Osteocyte (in vitro differentiated cells): ENCODE data around the gene CLSTN3. TPM values are rescaled to one million over a fixed set of nuclear protein-coding genes. Genes with fewer than 3 reads are reported as not detected.
A peak's percentile ranks its signal among the peaks of the same experiment; 100 is the strongest.
"Not testable (repeated sequence)": the region's sequence is repeated elsewhere in the genome, so short reads cannot be mapped to it uniquely, and the experiment has no call there.

Experiments used
- DNase-seq: peaks from one replicate; pipeline ENCODE4 v3.0.0; 2021; ENCODE audit warnings: mixed read lengths; ENCODE audit not compliant: unreplicated experiment; ENCODE audit errors: extremely low spot score
- H3K27ac Mint-ChIP-seq: one replicate; pipeline ENCODE4 v1.8.0; 2021; ENCODE audit warnings: mild to moderate bottlenecking, mixed read lengths; ENCODE audit not compliant: unreplicated experiment
- H3K27me3 Mint-ChIP-seq: one replicate; pipeline ENCODE4 v1.8.0; 2021; ENCODE audit warnings: mixed read lengths; ENCODE audit not compliant: unreplicated experiment
- H3K36me3 Mint-ChIP-seq: one replicate; pipeline ENCODE4 v1.8.0; 2021; ENCODE audit warnings: mixed read lengths; ENCODE audit not compliant: unreplicated experiment
- H3K4me1 Mint-ChIP-seq: one replicate; pipeline ENCODE4 v1.8.0; 2021; ENCODE audit warnings: mixed read lengths; ENCODE audit not compliant: unreplicated experiment
- H3K4me3 Mint-ChIP-seq: one replicate; pipeline ENCODE4 v1.8.0; 2021; ENCODE audit warnings: mild to moderate bottlenecking, moderate library complexity, mixed read lengths; ENCODE audit not compliant: unreplicated experiment
- H3K9me3 Mint-ChIP-seq: one replicate; pipeline ENCODE4 v1.8.0; 2021; ENCODE audit warnings: mixed read lengths; ENCODE audit not compliant: unreplicated experiment
- total RNA-seq: library from RNA; stranded (reverse); gene quantifications from 2 replicates; pipeline ENCODE4 v1.2.1, GENCODE V29; 2021
- TF ChIP-seq, protein P1 (sequence below): fragments of 200-600 bp; sonication (generic); IDR thresholded peaks from 2 replicates; pipeline ENCODE4 v1.5.0; 2021; ENCODE audit warnings: antibody characterized with exemption, mild to moderate bottlenecking, moderate library complexity

Gene CLSTN3
- total RNA-seq, 1 donor from 2014 or later, result 14.4 TPM

DNA sequence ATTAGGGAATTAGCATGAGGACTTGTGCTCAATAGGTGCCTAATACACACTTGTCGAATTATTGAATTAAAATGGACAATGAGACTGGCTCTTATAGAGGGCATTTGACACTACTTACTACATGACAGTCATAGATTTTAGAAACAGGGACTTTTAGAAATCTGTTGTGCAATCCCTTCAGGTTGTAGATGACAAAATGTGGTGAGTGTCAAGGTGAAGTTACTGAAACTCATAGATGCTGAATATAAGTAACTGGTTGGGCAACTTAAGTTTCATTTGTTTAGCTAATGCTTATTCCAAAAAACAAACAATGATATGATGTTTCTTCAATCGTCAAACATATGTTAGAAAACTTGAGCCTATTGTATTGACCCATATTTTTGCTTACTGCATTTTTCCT lies 46.4 kb downstream of the CLSTN3 start:
- H3K36me3 Mint-ChIP-seq, result no peaks in the 10 kb centered on the region
- H3K27ac Mint-ChIP-seq, result no peak overlapping the region
- no peaks in the 10 kb centered on the region for H3K4me1 Mint-ChIP-seq
- peaks cover 19% of the 10 kb centered on the region for H3K27me3 Mint-ChIP-seq
- no peak overlapping the region for H3K4me3 Mint-ChIP-seq
- DNase-seq, result no peak
- TF ChIP-seq, protein P1, sequence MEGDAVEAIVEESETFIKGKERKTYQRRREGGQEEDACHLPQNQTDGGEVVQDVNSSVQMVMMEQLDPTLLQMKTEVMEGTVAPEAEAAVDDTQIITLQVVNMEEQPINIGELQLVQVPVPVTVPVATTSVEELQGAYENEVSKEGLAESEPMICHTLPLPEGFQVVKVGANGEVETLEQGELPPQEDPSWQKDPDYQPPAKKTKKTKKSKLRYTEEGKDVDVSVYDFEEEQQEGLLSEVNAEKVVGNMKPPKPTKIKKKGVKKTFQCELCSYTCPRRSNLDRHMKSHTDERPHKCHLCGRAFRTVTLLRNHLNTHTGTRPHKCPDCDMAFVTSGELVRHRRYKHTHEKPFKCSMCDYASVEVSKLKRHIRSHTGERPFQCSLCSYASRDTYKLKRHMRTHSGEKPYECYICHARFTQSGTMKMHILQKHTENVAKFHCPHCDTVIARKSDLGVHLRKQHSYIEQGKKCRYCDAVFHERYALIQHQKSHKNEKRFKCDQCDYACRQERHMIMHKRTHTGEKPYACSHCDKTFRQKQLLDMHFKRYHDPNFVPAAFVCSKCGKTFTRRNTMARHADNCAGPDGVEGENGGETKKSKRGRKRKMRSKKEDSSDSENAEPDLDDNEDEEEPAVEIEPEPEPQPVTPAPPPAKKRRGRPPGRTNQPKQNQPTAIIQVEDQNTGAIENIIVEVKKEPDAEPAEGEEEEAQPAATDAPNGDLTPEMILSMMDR, result no peak
- H3K9me3 Mint-ChIP-seq, result peaks cover 12% of the 10 kb centered on the region

DNA sequence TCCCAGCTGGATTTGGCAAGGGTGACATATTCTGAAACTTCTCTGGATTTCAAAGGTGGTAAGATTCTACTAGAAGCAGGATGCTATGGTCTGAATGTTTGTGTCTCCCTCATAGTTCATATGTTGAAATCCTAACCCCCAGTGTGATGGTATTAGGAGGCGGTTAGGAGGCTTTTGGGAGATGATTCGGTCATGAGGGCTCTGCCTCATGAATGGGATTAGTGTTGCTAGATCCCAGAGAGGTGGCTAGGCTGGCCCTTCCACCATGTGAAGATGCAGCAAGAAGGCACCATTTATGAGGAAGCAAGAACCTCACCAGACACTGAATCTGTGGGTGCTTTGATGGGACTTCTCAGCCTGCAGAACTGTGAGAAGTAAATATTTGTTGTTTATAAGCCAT lies 48.3 kb downstream of the CLSTN3 start:
- no peak overlapping the region for H3K4me3 Mint-ChIP-seq
- TF ChIP-seq, protein P1, result no peak
- H3K27me3 Mint-ChIP-seq, result peaks cover 25% of the 10 kb centered on the region
- H3K27ac Mint-ChIP-seq, result no peak overlapping the region
- peaks cover 8% of the 10 kb centered on the region for H3K9me3 Mint-ChIP-seq
- no peaks in the 10 kb centered on the region for H3K36me3 Mint-ChIP-seq
- no peaks in the 10 kb centered on the region for H3K4me1 Mint-ChIP-seq
- no peak for DNase-seq

- Mint-ChIP-seq H3K27me3 (peaks cover 29% of the 10 kb centered on the region), H3K4me1 (no peaks in the 10 kb centered on the region), H3K27ac (no peak overlapping the region), H3K9me3 (peaks cover 4% of the 10 kb centered on the region), H3K36me3 (no peaks in the 10 kb centered on the region), H3K4me3 (no peak overlapping the region)
- DNase-seq, result no peak
- TF ChIP-seq, protein P1, result no peak
Observed at GRCh38 chr12:7180685-7181084, 50.5 kb downstream of the CLSTN3 start.

DNA sequence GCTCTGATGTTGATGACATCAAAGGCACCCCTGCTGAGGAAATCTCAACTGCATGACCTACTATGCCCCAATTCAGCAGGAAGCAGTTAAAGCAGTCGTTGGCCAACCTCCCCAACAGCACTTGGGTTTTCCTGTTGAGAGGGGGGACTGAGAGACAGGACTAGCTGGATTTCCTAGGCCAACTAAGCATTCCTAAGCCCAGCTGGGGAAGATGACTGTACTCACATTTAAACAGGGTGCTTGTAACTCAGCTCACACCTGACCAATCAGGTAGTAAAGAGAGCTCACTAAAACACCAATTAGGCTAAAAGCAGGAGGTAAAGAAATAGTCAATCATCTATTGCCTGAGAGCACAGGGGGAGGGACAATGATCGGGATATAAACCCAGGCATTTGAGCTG lies 55.9 kb downstream of the CLSTN3 start:
- Mint-ChIP-seq H3K4me1 (peaks cover 20% of the 10 kb centered on the region), H3K27me3 (peaks cover 13% of the 10 kb centered on the region)
- not testable (repeated sequence) for H3K9me3 Mint-ChIP-seq, H3K36me3 Mint-ChIP-seq, H3K4me3 Mint-ChIP-seq, H3K27ac Mint-ChIP-seq, DNase-seq

- TF ChIP-seq, protein P1, result peak; percentile 71
- Mint-ChIP-seq H3K27me3 (peaks cover 6% of the 10 kb centered on the region), H3K27ac (peak overlapping the region; percentile 93)
Observed at GRCh38 chr12:7188562-7189397, 58.6 kb downstream of the CLSTN3 start.

More at GRCh38 chr12:7188562-7189397, 58.6 kb downstream of the CLSTN3 start:
- Mint-ChIP-seq H3K4me3 (peak overlapping the region; percentile 92), H3K9me3 (no peaks in the 10 kb centered on the region), H3K36me3 (peaks cover 14% of the 10 kb centered on the region), H3K4me1 (peaks cover 22% of the 10 kb centered on the region)
- DNase-seq, result no peak
